Measurements from ENCODE around the gene FAAP100.

DNA sequence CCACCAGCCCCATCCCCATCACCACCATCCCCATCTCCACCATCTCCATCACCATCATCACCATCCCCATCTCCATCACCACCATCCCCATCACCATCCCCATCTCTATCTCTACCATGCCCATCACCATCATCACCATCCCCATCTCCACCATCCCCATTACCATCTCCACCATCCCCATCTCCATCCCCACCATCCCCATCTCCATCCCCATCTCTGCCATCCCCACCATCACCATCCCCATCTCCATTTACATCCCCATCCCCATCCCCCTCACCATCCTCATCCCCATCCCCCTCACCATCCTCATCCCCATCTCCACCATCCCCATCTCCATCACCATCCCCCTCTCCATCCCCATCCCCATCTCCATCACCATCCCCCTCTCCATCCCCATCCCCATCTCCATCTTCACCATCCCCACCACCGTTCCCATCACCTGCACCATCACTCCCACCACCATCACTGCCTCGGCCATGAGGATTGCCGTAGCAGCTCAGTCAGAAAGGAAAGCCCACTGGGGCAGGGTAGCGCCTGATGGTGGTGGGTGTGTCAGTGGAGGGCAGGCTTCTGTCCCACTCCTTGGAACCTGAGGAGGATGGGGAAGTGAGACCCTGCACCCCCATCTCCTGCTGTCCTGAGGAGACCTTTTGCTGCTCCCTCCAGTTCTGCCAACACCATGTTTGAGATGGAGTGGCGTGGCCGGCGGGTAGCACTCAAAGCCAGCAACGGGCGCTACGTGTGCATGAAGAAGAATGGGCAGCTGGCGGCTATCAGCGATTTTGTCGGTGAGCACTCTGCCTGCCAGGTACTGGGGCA, 16.5 kb downstream of the FAAP100 start:
- TF ChIP-seq CTCF (IDR thresholded peaks at IDR 0.05) (no peak), POLR2A (IDR thresholded peaks at IDR 0.05) (no peak)
